Head of caudate nucleus (tissue), 42 donors: Measurements from ENCODE around the gene KCNK1.

Experiments used
- DNase-seq, 42 donors: peaks; one replicate each; pipeline versions ENCODE4 v3.0.0 to v3.0.0-alpha.2; 2020 to 2021; ENCODE audit warnings: mixed read lengths in 7 of 42
- intact Hi-C: fragments of 100-400 bp; cut with DNase I; formaldehyde crosslinking; loops from one replicate; pipeline ENCODE4 v1.15.0; 2022

Gene KCNK1

DNA sequence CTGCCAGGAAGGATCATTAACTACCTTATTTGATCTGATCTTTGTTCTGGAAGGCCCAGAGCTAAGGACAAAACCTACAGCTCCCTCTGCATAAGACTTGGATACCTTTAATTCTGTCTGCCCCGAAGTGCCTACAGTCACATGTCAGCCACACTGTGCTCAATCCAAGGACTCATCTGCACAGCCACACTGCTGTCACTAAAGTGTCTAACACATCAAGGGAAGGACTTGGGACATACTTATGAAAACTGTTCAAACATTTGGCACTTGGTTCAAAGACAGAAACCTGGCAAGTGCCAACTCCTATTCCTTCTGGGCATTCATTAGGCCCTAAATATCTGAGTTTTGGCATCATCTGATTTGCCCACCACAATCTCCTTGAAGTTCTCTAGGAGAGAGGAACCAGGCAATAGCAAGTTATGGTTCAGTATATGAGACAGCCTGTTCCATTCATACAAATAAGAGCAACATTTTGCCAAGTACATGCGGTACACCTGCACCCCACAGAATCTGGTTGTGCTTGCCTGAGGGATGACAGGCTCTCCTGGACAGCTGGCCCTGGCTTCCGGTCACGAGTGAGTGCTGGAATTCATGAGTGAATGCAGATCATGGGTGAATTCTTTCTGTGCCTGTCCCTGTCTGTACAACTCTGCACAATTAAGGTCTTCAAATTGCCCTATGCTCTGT, 105.9 kb downstream of the KCNK1 start:
- intact Hi-C loops, result no loop called here
- no peak for DNase-seq

DNA sequence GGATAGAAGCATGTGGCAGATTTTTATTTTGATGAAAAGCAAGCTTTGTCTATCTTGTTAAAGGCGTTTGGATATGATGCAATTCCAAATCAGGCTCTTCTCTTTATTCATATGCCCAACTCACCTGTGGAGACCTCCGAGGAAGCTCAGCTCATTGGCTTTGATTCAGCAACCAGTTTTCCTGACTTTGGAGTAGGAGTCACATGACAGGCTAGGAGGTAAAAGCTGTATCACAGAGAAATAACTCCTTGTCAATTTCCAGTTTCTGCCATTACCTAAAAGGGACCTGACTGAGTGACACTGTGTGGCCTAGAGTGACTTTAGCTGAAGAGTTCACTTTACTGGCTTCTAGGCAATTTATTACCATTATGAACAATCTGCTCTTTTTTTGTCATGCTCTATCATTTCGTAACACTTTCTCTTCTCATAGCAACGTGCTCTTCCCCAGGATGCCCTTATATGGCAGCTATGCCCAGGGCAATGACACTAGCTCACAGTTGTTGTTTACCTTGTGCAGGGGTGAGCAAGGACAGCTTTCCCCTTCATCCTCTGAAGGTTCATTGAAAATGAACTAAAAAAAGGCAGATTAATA, 107.2 kb downstream of the KCNK1 start:
- DNase-seq, result no peak

More for the DNA sequence above, 107.2 kb downstream of the KCNK1 start:
- intact Hi-C loops, result no loop called here
